ENCODE data around the gene ARHGAP21. TPM values are rescaled to one million over a fixed set of nuclear protein-coding genes. Genes with fewer than 3 reads are reported as not detected.

The ARHGAP21 gene
- 32.5 and 33.8 TPM in 2 replicates for total RNA-seq (2014; rRNA removed; shearing (Covaris generic))

DNA sequence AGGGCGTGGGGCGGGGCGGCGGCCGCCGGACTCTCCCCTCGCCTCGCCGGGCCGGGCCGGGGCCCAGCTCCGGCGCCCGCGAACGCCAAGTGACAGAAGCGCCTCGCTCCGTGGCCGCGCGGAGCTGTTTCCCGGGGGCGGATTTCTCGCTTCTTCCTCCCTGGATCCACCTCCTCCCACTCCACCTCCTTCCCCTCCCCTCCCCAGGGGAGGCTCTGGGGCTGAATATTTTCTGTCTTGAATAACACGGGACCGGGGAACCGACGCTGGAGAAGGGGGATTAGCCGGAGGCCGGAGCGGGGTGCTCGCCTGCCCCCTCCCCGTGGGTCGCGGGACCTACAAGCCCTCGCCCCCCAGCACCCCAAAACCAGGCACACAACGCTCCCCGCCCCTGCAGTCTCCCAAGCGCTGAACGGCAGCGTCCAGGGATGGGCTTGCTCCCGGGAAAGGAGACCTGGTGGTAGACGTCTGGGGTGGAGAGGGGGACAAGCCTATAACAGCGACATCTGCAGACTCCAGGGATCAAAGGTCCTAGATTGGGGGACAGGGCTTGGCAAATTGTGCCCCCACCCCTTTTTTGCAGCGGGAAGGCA is at the start of gene ARHGAP21:
TSS of gene ARHGAP21 (minus strand) at position 100 of the 593 bp plus-strand sequence. CDS start 1,988 bp downstream, outside the sequence.

Small RNA genes within 50 kb of the gene (small RNA-seq; reads per million reads assigned to genes)
- not detected for gene RNA5SP305

Other genes starting within 250 kb of the ARHGAP21 start
- not detected in 2 replicates for gene PRTFDC1, start 228.7 kb upstream of the ARHGAP21 start, total RNA-seq (2014; rRNA removed; shearing (Covaris generic))